T1000 (cell line): ENCODE results near the gene CDC14B.
"Not testable (repeated sequence)": the region's sequence is repeated elsewhere in the genome, so short reads cannot be mapped to it uniquely, and the experiment has no call there.

Experiments used
- DNase-seq: peaks from one replicate; lab custom pipeline; 2025; ENCODE audit warnings: mixed read lengths; lab: John Stamatoyannopoulos, UW

Gene CDC14B

DNA sequence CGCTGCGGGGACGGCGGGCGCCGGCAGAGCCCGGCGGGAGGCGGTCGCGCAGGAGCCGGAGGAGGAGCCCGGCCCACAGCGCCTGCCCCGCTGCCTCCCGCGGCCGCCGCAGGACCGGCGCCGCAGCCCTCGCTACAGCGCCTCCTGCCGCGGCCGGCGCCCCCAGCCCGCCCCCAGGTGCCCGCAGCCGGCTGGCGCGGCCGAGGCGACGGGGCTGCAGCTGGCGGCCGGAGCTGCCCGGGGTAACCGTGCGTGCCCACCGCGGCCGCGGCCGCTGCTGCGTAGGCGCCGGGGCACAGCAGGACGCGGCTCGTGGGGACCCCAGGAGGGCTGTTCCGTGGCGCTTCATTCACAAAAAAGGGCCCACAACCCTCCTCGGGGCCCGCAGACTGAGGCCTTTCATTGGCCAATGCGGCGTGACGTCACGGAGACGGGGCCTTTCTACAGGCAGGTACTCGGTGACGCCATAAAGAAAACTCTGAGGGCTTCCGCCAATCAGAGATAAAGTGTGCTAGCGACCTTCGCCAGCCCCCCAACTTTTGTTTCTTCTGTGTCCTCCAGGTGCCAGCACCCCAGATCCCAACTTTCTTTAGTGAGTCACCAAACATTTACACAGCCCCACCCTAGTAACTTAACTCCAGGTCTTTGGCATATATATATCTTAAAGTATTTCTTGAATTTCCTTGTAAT is at the start of gene CDC14B:
Gene CDC14B (minus strand): TSS at position 353 of the 690 bp plus-strand sequence. CDS start 465 bp downstream, outside the sequence.
- peak; percentile 74 for DNase-seq

DNA sequence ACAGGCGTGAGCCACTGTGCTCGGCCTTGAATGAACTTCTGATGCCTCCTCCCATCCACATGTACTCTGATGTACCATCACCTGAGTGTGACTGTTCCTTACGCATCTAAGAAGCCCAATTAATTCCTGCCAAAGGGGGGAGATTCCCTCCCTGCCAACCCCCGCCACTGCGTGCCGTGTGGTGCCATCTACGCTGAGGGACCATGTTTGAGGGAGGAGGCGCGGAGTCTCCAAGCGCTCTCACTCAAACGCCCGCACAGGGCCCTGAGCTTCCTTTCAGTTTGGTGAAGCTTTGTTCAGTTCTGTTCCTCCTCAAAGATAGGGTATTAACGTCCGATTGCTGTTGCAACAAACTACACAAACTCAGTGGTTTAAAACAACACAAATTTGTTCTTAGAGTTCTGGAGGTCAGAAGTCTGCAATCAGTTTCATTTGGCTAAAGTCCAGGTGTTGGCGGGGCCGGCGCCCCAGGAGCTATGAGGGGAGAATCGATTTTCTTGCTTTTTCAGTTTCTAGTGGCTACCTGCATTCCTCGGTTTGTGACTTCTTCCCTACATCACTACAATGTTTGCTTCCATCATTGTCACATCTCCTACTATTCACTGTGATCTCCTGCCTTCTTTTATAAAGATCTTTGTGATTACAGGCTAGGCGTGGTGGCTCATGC is 49.4 kb upstream of the CDC14B start:
- no peak for DNase-seq

DNA sequence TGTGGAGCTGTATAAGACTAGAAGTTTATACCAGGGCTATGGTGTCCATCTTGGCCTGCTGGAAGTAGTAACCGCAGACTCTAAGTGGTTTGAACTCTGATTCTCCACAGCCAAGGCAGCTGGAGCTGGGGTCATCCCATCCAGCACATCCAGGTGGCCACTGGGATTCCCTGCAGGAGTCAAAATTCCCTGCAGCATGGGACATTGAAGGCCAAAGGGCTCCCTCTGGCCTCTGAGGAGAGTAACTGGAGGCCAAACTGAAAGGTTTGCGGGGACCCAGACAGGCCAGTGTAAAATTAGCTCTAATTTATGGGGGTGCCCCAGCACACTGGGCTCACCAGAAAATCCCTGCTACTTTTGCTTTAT is 47.7 kb upstream of the CDC14B start:
- DNase-seq, result no peak

- DNase-seq, result not testable (repeated sequence)
These were observed 47.2 kb upstream of the CDC14B start for GRCh38 chr9:96666653-96667362.

DNA sequence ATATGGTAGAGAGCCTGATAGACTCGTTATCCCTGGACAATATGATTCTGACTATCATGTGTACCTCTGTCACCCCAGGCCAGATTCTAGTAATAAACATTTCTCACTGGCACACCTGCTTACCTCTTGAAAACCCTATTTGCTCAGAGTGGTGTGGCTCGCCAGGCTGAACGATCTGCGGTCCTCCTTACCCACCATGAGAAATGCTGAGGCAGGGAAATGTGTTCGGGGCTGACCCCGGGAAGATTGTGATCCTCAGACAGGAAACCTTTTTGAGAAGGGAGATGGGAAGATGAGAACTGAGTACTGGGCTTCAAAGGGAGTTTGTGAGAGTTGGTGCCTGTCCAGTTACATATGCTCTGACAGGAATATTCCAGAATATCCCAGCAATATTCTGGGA is 46.1 kb upstream of the CDC14B start:
- DNase-seq, result no peak

DNA sequence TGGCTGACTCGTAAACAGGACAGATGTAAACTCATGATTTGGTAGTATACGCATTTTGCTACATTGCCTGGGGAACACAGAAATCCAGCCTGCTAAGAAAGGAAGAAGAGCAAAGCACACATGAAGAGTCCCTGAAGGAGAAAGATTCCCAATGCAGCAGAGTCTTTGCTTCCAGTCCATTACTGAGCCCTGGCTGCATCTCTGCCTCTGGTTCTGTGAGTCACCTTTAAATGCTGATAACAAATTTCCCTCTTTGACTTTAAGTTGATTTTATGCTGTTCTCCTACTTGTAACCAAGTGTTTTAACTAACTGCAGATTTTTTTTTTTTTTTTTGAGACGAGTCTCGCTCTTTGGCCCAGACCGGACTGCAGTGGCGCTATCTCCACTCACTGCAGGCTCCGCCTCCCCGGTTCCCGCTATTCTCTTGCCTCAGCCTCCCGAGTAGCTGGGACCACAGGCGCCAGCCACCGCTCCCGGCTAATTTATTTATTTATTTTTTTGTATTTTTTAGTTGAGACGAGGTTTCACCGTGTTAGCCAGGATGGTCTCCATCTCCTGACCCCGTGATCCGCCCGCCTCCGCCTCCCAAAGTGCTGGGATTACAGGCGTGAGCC is 44.0 kb upstream of the CDC14B start:
- no peak for DNase-seq

- DNase-seq, result no peak
These were observed 42.1 kb upstream of the CDC14B start for GRCh38 chr9:96661711-96662110.

DNA sequence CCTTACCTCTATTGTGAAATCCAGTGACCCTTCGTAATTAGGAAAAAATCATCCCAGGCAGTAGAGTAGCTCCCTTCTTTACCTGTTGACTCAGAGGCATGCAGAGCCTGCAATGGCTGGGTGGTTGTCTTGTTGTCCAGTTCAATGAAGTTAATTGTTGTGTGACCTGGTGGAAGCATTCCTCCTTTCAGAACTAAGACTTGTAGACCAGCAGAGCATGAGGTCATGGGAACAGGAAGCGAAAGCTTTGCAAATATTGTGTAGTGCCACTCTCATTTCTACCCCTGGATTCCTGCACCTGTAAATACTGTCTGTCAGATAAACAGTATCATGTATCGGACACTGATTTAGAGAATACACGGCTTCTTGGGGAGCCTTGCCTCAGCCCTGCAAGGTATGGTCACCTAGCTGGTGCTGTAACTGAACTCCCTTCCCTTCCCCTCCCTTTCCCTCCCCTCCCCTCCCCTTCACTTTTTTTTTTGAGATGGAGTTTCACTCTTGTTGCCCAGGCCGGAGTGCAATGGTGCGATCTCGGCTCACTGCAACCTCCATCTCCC is 41.1 kb upstream of the CDC14B start:
- DNase-seq, result no peak

GRCh38 chr9:96655198-96655851 is 35.7 kb upstream of the CDC14B start, which contains the start of gene PRXL2C:
TSS of gene PRXL2C (minus strand) at chr9:96655317. CDS start at chr9:96655281, 36 bp downstream.
- DNase-seq, result peak; percentile 62

GRCh38 chr9:96654450-96655197 is 35.0 kb upstream of the CDC14B start:
- DNase-seq, result peak; percentile 61

- DNase-seq, result no peak
These were observed 32.0 kb upstream of the CDC14B start for GRCh38 chr9:96651626-96652025.

DNA sequence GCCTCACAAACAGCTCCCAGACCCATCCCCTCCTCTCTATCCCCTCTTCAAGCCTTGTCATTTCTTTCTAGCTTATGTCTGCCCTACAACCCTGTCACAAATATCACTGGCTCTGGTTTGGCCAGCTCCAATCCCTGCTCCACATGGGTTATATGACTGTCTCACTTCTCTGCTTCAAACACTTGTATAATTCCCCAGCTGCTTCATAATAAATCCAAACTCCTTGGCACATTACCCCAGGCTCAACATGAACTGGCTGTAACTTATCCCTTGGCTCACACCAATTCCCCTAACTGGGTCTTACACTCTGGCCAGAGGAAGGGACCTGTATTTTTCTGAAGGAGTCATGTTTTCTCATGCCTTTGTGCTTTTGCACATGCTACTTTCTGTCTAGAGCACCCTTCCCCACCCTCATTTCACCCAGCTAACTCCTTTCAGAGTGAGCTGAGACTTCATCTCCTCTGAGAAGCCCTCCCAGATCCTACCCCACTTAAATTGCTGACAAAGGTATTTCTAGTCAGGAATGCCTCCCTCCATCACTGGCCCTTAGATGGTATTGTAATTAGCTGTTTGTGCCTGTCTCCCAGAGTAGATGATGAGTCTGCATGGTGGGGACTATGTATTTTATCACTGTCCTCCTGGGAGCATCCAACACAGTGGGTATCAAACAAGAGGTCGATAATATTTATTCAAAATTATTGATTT is 30.1 kb upstream of the CDC14B start:
- no peak for DNase-seq

- no peak for DNase-seq
These were observed 26.7 kb upstream of the CDC14B start for GRCh38 chr9:96646081-96646991.

DNA sequence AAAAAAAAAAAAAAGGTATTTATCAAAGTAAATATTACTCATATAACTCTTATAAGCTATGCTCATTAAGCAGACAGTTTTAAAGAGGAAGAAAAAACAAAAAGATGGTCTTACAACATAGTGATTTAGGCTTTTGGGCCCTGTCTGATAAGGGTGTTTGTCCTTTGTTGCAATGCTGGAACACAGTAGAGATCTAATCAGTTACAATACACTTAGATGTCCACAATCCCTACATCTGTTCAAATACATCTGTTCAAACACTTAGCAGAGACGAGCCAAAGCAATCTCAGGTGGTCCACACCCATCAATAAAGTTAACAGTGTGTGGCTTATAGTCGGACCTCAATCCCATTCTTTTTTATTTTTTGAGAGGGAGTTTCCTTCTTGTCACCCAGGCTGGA is 24.5 kb upstream of the CDC14B start:
- DNase-seq, result no peak

- DNase-seq, result no peak
These were observed 21.9 kb upstream of the CDC14B start for GRCh38 chr9:96641514-96641913.

GRCh38 chr9:96638606-96639364 is 19.1 kb upstream of the CDC14B start:
- no peak for DNase-seq

- no peak for DNase-seq
These were observed 16.7 kb upstream of the CDC14B start for GRCh38 chr9:96636368-96636767.

GRCh38 chr9:96633579-96633978 is 13.9 kb upstream of the CDC14B start:
- not testable (repeated sequence) for DNase-seq
